IPS-15b (cell line): Measurements from ENCODE around the gene ZNF319.

Experiments
- H3K27me3 ChIP-seq: one replicate; pipeline ENCODE4 v1.6.1; 2013; ENCODE audit warnings: low read length; ENCODE audit not compliant: control insufficient read depth, insufficient read depth
- H3K36me3 ChIP-seq: one replicate; pipeline ENCODE4 v1.6.1; 2013; ENCODE audit warnings: low read length; ENCODE audit not compliant: control insufficient read depth, insufficient read depth
- H3K4me1 ChIP-seq: one replicate; pipeline ENCODE4 v1.6.1; 2013; ENCODE audit warnings: mild to moderate bottlenecking, low read length; ENCODE audit not compliant: control insufficient read depth, insufficient read depth
- H3K4me3 ChIP-seq: one replicate; pipeline ENCODE4 v1.5.1; 2013; ENCODE audit warnings: low read depth, low read length
- H3K9ac ChIP-seq: one replicate; pipeline ENCODE4 v1.6.1; 2013; ENCODE audit warnings: low read depth, mild to moderate bottlenecking, low read length
- H3K9me3 ChIP-seq: one replicate; pipeline ENCODE4 v1.6.1; 2013; ENCODE audit warnings: mild to moderate bottlenecking, low read length; ENCODE audit not compliant: control insufficient read depth, insufficient read depth

ZNF319 gene

DNA sequence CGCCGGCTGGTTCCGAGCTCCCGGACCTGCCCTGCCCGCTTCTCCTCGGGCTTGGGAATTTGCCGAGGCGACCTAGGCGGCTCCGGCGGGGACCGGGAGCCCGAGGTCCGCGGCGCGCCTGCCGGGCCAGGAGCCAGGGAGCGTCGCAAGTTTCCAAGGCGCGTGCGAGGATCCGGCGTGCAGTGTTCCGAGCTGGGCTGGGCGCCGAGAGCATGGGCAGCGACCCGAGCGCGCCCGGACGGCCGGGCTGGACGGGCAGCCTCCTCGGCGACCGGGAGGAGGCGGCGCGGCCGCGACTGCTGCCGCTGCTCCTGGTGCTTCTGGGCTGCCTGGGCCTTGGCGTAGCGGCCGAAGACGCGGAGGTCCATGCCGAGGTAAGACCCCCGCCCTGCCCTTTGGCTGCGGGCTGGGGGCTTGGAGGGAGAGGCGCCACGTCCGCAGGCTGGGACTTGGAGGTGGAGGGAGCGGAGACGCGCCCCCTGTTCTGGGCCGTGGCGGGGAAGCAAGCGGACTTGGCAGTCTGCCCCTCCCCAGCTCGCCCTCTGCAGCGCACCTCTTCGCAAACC lies 25.8 kb upstream of the ZNF319 start:
- peaks cover 3% of the 10 kb centered on the region for H3K36me3 ChIP-seq
- peak overlapping the region; percentile 77 for H3K4me3 ChIP-seq
- H3K9ac ChIP-seq = peak overlapping the region; percentile 70
- H3K4me1 ChIP-seq = peaks cover 30% of the 10 kb centered on the region
- H3K9me3 ChIP-seq = no peaks in the 10 kb centered on the region
- peaks cover 6% of the 10 kb centered on the region for H3K27me3 ChIP-seq

DNA sequence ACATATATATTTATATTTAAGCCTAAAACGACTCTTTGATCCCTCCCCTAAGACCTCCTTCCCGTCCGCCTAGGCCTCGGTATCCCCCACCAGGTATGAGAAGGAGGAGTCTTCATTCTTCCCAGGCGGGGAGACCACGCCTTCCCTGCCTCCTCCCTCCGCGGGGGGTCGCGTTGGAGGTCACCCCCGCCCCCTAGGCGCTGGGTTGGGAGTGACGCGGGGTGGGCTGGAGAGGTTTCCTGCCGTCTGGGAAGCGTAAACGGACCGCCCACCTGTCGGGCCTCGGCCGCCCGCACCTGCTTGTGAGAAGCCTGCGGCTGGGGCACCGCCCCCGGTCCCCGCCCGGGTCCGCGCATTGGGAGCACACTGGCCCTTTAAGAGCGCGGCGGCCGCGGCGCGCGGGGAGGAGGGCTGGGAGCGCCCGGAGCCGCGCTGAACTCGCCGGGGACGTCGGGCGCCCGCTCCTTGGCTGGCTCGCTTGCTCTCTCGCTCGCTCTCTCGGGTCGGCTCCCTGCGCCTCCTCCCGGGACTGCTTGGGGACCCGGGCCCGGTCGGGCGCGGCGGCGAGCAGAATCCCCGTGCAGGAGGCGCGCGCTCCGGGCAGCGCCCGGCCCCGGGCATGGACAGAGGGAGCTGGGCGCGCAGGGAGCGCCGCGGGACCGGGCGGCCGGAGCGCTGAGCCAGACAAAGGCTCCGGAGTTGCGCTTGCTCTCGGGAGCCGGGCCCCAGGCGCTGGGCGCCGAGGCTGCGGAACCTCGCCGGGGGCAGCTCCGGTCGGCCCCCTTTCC lies 25.1 kb upstream of the ZNF319 start, which contains the start of gene MMP15:
Gene MMP15, plus strand, starts transcription at position 404 of the 788 bp plus-strand sequence. CDS start 597 bp downstream, outside the sequence.
- Histone ChIP-seq H3K36me3 (peaks cover 3% of the 10 kb centered on the region), H3K4me1 (peaks cover 30% of the 10 kb centered on the region), H3K9ac (peak within 1 kb of the TSS; percentile 70), H3K4me3 (peak within 1 kb of the TSS; percentile 77), H3K27me3 (peaks cover 6% of the 10 kb centered on the region), H3K9me3 (no peaks in the 10 kb centered on the region)

DNA sequence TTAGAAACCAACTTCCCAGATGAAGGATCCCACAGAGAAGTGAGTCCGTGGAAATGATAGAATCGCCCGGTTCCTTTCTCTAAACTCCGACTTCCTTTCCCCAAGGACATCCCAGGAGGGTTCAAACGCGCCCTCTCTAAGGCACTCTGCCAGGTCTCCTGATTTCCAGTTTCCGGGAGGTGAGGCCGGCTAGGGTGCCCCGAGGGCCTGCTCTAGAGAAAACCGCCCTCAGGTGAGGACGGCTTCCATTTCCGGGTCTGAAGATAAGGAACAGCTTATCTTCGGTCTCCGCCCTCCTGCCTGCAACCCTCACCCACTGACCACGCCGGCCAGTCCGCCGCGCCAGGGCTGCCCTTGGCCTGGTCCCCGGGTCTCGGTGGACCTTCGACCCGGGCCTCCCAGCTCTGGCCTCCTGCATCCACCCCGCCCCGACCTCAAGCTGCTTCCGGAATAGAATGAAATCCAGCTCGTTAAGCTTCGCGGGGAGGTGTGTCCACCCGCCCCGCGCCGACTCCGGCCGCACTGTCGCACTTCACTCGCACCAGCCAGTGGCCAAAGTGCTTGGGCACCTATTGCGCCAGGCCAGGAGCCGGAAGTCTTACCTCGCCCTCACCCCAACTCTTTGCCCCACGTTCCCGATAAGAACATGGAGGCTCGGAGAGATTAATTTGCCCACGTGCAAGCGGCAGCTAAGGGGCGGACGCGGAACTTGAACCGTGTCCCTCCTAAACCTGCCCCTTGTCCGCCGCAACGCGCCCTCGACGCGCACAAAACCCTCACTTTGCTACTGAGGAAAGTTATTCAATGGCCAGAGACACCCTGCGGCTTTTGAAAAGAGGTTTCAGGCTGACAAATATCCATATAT lies 24.2 kb upstream of the ZNF319 start:
- Histone ChIP-seq H3K36me3 (peaks cover 3% of the 10 kb centered on the region), H3K27me3 (peaks cover 6% of the 10 kb centered on the region), H3K4me3 (peak overlapping the region; percentile 77), H3K9ac (peak overlapping the region; percentile 16), H3K9me3 (no peaks in the 10 kb centered on the region), H3K4me1 (peaks cover 30% of the 10 kb centered on the region)

DNA sequence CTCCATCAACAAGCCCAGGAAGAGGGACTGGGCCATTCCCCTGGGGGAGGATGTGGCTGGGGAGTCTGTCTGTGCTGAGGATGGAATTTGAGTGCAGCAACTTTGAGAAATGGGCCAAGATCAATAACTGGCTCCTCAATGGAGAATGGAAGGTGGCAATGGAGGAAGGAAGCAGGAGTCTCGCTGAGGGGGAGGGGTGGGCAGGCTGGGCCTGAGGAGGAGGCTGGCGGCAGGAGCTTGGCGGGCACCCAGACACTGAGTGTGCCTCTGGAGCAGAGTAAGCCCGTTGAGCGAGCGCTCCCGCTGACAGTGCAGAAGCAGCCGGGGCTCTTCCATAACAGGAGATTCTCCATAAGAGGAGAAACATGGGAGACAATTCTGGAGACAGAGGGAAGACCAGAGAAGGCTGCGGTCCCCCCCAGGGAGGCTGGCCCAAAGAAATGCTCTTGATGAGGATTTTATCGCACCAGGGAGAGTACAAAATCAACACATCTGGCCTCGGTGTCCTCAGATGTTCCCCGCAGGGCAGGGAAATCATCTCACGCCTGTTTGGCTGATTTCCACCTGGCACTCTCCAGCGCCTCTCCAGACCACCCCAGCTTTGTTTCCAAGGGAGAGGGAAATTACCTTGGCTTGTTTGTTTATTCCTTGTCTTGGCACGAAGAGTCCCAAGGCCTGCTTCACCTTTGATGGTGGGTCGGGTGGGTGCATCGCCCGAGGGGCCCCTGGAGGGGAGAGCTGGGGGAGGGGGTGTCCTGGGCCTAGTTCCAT lies 22.3 kb upstream of the ZNF319 start:
- peaks cover 6% of the 10 kb centered on the region for H3K27me3 ChIP-seq
- no peaks in the 10 kb centered on the region for H3K9me3 ChIP-seq
- no peak overlapping the region for H3K9ac ChIP-seq
- peaks cover 17% of the 10 kb centered on the region for H3K4me1 ChIP-seq
- H3K36me3 ChIP-seq = peaks cover 10% of the 10 kb centered on the region
- no peak overlapping the region for H3K4me3 ChIP-seq

DNA sequence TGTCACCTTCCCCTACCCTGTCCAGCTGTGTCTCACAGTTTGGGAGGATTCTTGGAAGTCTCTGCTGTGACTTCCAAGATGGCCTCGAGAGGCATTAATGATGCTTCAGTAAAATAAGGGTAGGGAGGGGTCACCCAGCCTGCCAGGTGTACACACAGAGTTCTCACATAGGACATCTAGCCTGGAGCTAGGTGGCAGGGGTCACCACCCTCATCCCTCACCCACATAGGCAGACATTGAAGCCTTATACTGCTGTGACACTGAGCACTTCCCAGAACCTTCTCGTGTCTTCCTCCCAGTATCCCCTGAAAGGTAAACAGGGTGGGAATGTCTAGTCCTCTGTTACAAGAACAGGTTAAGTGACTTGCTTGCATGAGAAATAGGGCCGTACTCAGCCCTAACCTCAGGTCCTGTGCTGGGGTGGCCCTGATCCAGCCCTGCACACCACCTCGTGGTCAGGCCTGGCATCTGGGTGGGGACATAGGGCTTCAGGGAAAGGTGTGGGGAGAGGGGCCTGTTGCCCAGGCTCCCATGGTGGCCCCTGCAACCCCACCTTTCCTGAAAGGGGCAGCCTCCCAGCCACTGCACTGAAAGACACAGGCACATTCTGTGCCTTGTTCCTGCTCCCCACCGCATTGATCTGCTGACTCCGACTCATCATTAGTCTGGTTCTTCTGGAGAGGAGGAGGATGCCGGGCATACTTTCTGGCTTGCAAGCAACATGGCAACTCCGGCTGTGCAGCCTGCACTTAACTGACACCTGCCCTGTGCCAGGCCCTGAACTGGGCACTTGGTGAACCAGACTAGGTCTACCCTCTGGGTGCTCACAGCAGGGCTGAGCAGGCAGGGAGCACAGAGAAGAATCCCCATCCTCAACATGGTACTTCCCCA lies 21.4 kb upstream of the ZNF319 start:
- Histone ChIP-seq H3K4me3 (no peak overlapping the region), H3K27me3 (peaks cover 6% of the 10 kb centered on the region), H3K36me3 (peaks cover 10% of the 10 kb centered on the region), H3K9me3 (no peaks in the 10 kb centered on the region), H3K9ac (no peak overlapping the region), H3K4me1 (peaks cover 17% of the 10 kb centered on the region)

DNA sequence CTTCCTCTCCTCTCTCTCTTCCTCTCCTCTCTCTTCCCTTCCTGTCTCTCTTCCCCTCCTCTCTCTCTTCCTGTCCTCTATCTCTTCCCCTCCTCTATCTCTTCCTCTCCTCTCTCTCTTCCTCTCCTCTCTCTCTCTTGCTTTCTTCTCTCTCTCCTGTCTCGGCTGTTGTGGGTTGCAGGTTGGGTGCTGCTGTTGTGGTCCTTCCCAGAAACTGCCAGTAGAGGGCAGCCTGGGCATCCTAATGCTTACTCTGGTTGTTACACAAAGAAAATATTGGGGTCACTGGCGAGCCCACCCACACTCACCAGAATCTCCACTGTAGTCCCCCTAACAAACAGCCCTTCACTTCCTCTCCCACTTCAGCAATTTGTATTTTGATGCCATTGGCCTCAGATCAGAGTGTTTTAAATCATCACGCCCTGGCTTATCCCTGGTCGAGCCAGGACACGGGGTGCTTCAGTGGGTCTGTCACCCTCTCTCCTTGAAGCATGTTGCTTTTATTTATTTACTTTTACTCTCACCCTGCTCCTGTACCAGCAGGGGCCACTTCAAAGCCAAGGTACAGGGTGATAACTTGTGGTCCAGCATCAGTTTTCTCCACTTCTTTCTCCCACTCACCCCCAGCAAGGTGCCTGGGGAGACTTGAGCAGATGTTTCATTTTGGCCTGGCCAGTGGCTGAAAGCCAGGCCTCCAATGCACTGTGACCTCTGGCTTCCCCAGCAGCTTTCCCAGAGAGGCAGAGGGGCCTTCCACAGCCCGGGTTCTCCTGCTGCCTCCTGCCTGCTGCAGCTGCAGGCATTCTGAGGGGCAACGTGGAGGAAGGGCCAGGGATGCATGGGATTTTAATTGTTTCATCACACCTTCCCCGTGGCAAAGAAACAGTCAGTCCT lies 20.4 kb upstream of the ZNF319 start:
- no peak overlapping the region for H3K9ac ChIP-seq

DNA sequence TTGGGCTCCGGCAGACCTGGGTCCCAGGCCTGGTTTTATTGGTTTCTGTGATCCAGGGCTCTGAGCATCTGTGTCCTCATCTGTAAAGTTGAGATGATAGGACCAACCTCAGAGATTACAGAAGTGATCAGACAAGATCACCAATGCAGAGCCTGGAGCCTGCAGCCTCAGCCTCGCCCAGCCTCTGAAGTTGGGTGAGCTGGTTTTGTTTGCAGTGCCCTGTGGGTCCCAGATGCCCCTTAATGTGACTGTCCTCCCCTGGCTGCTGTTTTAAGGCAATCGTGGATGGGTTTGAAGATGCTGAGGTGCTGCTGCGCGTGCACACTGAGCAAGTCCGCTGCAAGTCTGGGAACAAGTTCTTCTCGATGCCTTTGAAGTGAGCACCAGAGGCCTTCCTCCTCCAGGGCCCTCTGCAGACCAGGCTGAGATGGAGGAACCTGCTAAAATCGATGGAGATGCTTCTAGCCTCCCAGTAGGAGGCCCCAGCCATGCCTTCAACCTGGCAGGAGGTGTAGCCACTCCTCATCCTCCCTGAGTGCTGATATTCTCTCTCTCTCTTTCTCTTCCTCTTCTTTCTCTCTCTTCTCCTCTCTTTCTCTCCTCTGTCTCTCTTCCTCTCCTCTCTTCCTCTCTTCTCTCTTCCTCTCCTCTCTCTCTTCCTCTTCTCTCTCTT lies 19.5 kb upstream of the ZNF319 start:
- Histone ChIP-seq H3K27me3 (peaks cover 6% of the 10 kb centered on the region), H3K4me3 (no peak overlapping the region), H3K36me3 (peaks cover 10% of the 10 kb centered on the region), H3K4me1 (peaks cover 17% of the 10 kb centered on the region), H3K9ac (no peak overlapping the region), H3K9me3 (no peaks in the 10 kb centered on the region)

More for the DNA sequence above, 20.4 kb upstream of the ZNF319 start:
- Histone ChIP-seq H3K36me3 (peaks cover 10% of the 10 kb centered on the region), H3K27me3 (peaks cover 6% of the 10 kb centered on the region), H3K4me1 (peaks cover 17% of the 10 kb centered on the region), H3K9me3 (no peaks in the 10 kb centered on the region), H3K4me3 (no peak overlapping the region)

DNA sequence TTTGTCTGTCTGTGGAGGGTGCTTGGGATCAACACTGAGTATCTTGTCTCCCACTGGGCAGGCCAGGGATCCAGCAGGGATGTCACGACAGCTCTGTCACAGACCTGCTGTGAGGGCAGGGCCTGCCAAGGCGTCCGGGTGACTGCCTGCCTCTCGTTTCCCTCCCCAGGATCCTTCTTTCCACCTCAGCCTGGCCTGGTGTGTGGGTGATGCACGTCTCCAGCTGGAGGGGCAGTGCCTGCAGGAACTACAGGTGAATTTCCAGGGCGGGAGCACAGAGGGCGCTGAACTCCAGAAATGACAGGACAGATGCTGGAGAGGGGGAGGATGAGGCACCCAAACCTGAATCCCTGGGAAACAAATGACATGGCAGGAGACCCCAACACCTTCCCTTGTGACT lies 18.3 kb upstream of the ZNF319 start:
- H3K4me1 ChIP-seq = peaks cover 15% of the 10 kb centered on the region
- no peaks in the 10 kb centered on the region for H3K27me3 ChIP-seq
- H3K9ac ChIP-seq = no peak overlapping the region
- H3K4me3 ChIP-seq = no peak overlapping the region
- no peaks in the 10 kb centered on the region for H3K9me3 ChIP-seq
- peaks cover 10% of the 10 kb centered on the region for H3K36me3 ChIP-seq

DNA sequence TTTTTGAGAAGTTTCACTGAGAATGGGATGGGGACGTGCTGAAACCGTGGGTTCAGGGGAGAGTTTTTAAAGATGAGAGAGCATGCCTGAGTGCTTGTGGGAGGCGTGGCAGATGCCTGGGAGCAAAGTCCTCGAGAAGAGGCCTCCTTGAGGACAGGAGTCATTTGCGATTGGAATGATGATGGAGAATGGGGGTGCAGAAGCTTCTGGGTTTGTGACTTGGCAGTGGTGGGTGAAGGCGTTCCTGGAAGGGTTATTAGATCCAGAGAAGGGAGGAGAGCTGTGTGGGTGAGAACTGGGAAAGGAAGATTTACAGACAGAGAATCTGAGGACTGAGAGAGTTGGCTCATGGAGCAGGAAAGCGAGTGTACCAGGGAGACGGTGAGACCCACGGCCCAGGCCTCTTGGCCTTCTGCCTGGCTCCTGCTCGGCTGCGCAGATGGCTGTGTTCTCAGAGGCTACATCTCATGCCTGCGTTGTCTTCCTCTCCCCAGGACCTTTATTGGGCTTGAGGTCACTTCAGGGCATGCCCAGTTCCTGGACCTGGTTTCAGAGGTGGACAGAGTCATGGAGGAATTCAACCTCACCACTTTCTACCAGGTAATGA lies 16.5 kb upstream of the ZNF319 start:
- H3K9ac ChIP-seq = no peak overlapping the region
- H3K36me3 ChIP-seq = peaks cover 13% of the 10 kb centered on the region
- no peaks in the 10 kb centered on the region for H3K27me3 ChIP-seq
- no peaks in the 10 kb centered on the region for H3K4me1 ChIP-seq
- no peak overlapping the region for H3K4me3 ChIP-seq
- H3K9me3 ChIP-seq = no peaks in the 10 kb centered on the region
